GM12891 (cell line): ENCODE results near the gene MROH9.

Source experiments
- POLR2A ChIP-seq: IDR thresholded peaks from 2 replicates; pipeline ENCODE4 v1.6.1; 2011; ENCODE audit warnings: low read depth, low read length, control low read depth
- POLR2AphosphoS5 ChIP-seq: IDR thresholded peaks from 2 replicates; pipeline ENCODE4 v1.6.1; 2011; ENCODE audit warnings: low read depth, low read length, control low read depth
- SPI1 ChIP-seq: IDR thresholded peaks from 2 replicates; pipeline ENCODE4 v1.6.1; 2011; ENCODE audit warnings: low read depth, low read length, control low read depth
- TAF1 ChIP-seq: IDR thresholded peaks from 2 replicates; pipeline ENCODE4 v1.6.1; 2011; ENCODE audit warnings: low read depth, low read length, control low read depth

GRCh38 chr1:170908942-170909341 is 26.4 kb upstream of the MROH9 start:
- TF ChIP-seq POLR2AphosphoS5, result no peak
- no peak for TF ChIP-seq TAF1
- no peak for TF ChIP-seq POLR2A
- TF ChIP-seq SPI1, result no peak
